Breast epithelium (tissue), 3 donors: ENCODE data around the gene MTA1.

Source experiments
- CTCF ChIP-seq, 3 donors: fragments of 450-650 bp; IDR thresholded peaks; one replicate each; pipeline ENCODE4 v1.5.1; 2016 to 2017; ENCODE audit warnings: antibody characterized with exemption in 3 of 3, mild to moderate bottlenecking in 3 of 3, moderate library complexity in 3 of 3
- POLR2A ChIP-seq: fragments of 450-650 bp; IDR thresholded peaks from one replicate; pipeline ENCODE4 v1.6.1; 2016; ENCODE audit warnings: antibody characterized with exemption, mild to moderate bottlenecking, moderate library complexity
- POLR2AphosphoS5 ChIP-seq, 3 donors: sonication (generic); formaldehyde crosslinking; IDR thresholded peaks; one replicate each; pipeline ENCODE4 v1.6.1; 2017; ENCODE audit warnings: antibody characterized with exemption in 3 of 3

GRCh38 chr14:105467942-105468471 lies 48.4 kb downstream of the MTA1 start:
- no peak for TF ChIP-seq POLR2A
- TF ChIP-seq CTCF (IDR thresholded peaks at IDR 0.05): no peak
- TF ChIP-seq POLR2AphosphoS5 (IDR thresholded peaks at IDR 0.05): no peak
